OCI-LY7 (cell line): ENCODE results near the gene ANKLE2. TPM values are rescaled to one million over a fixed set of nuclear protein-coding genes. Genes with fewer than 3 reads are reported as not detected.

ENCODE experiments used
- BruUV-seq: library from RNA; stranded (reverse); fragments of 400-500 nt; replicated peaks from 2 replicates; lab custom pipeline; 2021; lab: Mats Ljungman, UMichigan
- CTCF ChIA-PET: fragments of 300-600 bp; sonication (Branson Sonifier 250); formaldehyde crosslinking; loops from one replicate; lab custom pipeline; 2022; ENCODE audit warnings: antibody characterized with exemption; ENCODE audit not compliant: unreplicated experiment; lab: Charles Lee
- POLR2A ChIA-PET: fragments of 300-600 bp; sonication (Branson Sonifier 250); formaldehyde crosslinking; loops from one replicate; lab custom pipeline; 2022; ENCODE audit warnings: antibody characterized with exemption; lab: Charles Lee
- DNase-seq: peaks from one replicate; pipeline ENCODE4 v3.0.0-alpha.2; 2015; ENCODE audit warnings: low spot score
- H2AFZ ChIP-seq: fragments of 200-600 bp; sonication (generic), shearing (Covaris generic); 2 replicates; pipeline ENCODE4 v1.6.1; 2014; ENCODE audit warnings: mild to moderate bottlenecking, antibody characterized with exemption, low read length, moderate library complexity
- H3K27ac ChIP-seq: fragments of 200-600 bp; sonication (generic); 2 replicates; pipeline ENCODE4 v1.5.1; 2014; ENCODE audit warnings: mixed run types, low read depth, mild to moderate bottlenecking, moderate library complexity, low read length, inconsistent platforms; ENCODE audit not compliant: poor library complexity, severe bottlenecking
- H3K36me3 ChIP-seq: fragments of 200-600 bp; sonication (generic); 2 replicates; pipeline ENCODE4 v1.6.1; 2014; ENCODE audit warnings: mild to moderate bottlenecking, antibody characterized with exemption, low read length, moderate library complexity, mixed read lengths; ENCODE audit not compliant: insufficient read depth
- H3K4me1 ChIP-seq: fragments of 200-600 bp; sonication (generic); 2 replicates; pipeline ENCODE4 v1.5.1; 2014; ENCODE audit warnings: mild to moderate bottlenecking, low read length; ENCODE audit not compliant: insufficient read depth, poor library complexity, severe bottlenecking
- H3K4me2 ChIP-seq: fragments of 200-600 bp; sonication (generic); 2 replicates; pipeline ENCODE4 v1.6.1; 2014; ENCODE audit warnings: mild to moderate bottlenecking, low read length
- H3K4me3 ChIP-seq: fragments of 200-600 bp; sonication (generic); 2 replicates; pipeline ENCODE4 v1.5.1; 2014; ENCODE audit warnings: mild to moderate bottlenecking, low read depth, low read length; ENCODE audit not compliant: poor library complexity, severe bottlenecking
- H3K79me2 ChIP-seq: fragments of 200-600 bp; sonication (generic); 2 replicates; pipeline ENCODE4 v1.6.1; 2016; ENCODE audit warnings: low read depth, mild to moderate bottlenecking, low read length, moderate library complexity, mixed read lengths; ENCODE audit not compliant: insufficient read depth
- H3K9me2 ChIP-seq: fragments of 200-600 bp; sonication (generic); 2 replicates; pipeline ENCODE4 v1.6.1; 2016; ENCODE audit warnings: mild to moderate bottlenecking, low read length, mixed read lengths; ENCODE audit not compliant: insufficient read depth
- H3K9me3 ChIP-seq: fragments of 200-600 bp; sonication (generic); 2 replicates; pipeline ENCODE4 v1.6.1; 2014; ENCODE audit warnings: mild to moderate bottlenecking, mixed run types, low read length, mixed read lengths
- H4K20me1 ChIP-seq: fragments of 200-600 bp; sonication (generic); 2 replicates; pipeline ENCODE4 v1.6.1; 2014; ENCODE audit warnings: mild to moderate bottlenecking, antibody characterized with exemption, low read length, moderate library complexity, mixed read lengths; ENCODE audit not compliant: insufficient read depth
- CTCF ChIP-seq: fragments of 200-600 bp; sonication (generic); conservative IDR thresholded peaks from 2 replicates; pipeline ENCODE4 v1.5.1; 2014; ENCODE audit warnings: mild to moderate bottlenecking, antibody characterized with exemption, low read length, moderate library complexity, mixed read lengths
- EZH2phosphoT487 ChIP-seq: fragments of 200-600 bp; sonication (generic); IDR thresholded peaks from 2 replicates; pipeline ENCODE4 v1.6.1; 2018; ENCODE audit warnings: low read depth, borderline replicate concordance, mild to moderate bottlenecking, mixed run types, antibody characterized with exemption, low read length, moderate library complexity, mixed read lengths
- intact Hi-C: fragments of 100-400 bp; cut with micrococcal nuclease; formaldehyde crosslinking; loops from one replicate; pipeline ENCODE4 v1.10.0; 2022; ENCODE audit not compliant: unreplicated experiment
- total RNA-seq, 2 experiments: library from RNA; depleted of rRNA in 1 of 2; stranded (reverse); fragments of >200 nt in 1 of 2; shearing (Covaris generic) in 1 of 2; gene quantifications; 2 replicates each; pipeline ENCODE4 v1.2.3, GENCODE V29; 2014 to 2022

ANKLE2 gene
- total RNA-seq, 2 experiments from 2014 or later, result 88.0 to 121 TPM

- peak overlapping the region; percentile 100 for H3K4me3 ChIP-seq
- H3K79me2 ChIP-seq, result peaks cover 53% of the 10 kb centered on the region
- peak; percentile 49 for DNase-seq
- ChIA-PET POLR2A (no interaction called here), CTCF (no interaction called here)
- peaks cover 9% of the 10 kb centered on the region; the same call in 1 of the 2 replicates for H4K20me1 ChIP-seq
- intact Hi-C loops, result loop anchor here (2.0 kb wide), 2 partner anchors 24 to 60 kb away; partner anchors contain the start of genes POLE and PXMP2
- TF ChIP-seq CTCF (no peak), EZH2phosphoT487 (no peak)
- H3K4me2 ChIP-seq, result peak overlapping the region; percentile 98
- no TSS peak for BruUV-seq
- H3K9me3 ChIP-seq, result no peaks in the 10 kb centered on the region
- H2AFZ ChIP-seq, result no peak overlapping the region
- peaks cover 46% of the 10 kb centered on the region for H3K36me3 ChIP-seq
- no peaks in the 10 kb centered on the region for H3K9me2 ChIP-seq
- H3K27ac ChIP-seq, result peak overlapping the region; percentile 62
- peaks cover 11% of the 10 kb centered on the region for H3K4me1 ChIP-seq
Measured at GRCh38 chr12:132711080-132711843, 50.4 kb downstream of the ANKLE2 start.

GRCh38 chr12:132710405-132711079, 51.1 kb downstream of the ANKLE2 start, which contains the start of gene PGAM5:
Gene PGAM5 (plus strand): TSS chr12:132710842. CDS start chr12:132710877, 35 bp downstream.
- Histone ChIP-seq H3K9me3 (no peaks in the 10 kb centered on the region), H3K27ac (peak within 1 kb of the TSS; percentile 73), H3K4me3 (peak within 1 kb of the TSS; percentile 100), H3K79me2 (peaks cover 53% of the 10 kb centered on the region), H3K36me3 (peaks cover 44% of the 10 kb centered on the region), H2AFZ (peak within 1 kb of the TSS; percentile 59), H3K4me2 (peak within 1 kb of the TSS; percentile 98), H3K4me1 (peaks cover 11% of the 10 kb centered on the region), H3K9me2 (no peaks in the 10 kb centered on the region), H4K20me1 (peaks cover 9% of the 10 kb centered on the region; the same call in 1 of the 2 replicates)
- TF ChIP-seq CTCF (no peak), EZH2phosphoT487 (no peak)
- peak; percentile 94 for DNase-seq
- CTCF ChIA-PET, result no interaction called here
- POLR2A ChIA-PET, result interaction anchor here (0.6 to 1.5 kb wide), 4 partner anchors 9 to 112 kb away, joined by 3 to 5 read pairs (median 4); no protein-coding TSS in a partner anchor
- intact Hi-C loops, result loop anchor here (2.0 kb wide), 2 partner anchors 24 to 60 kb away; partner anchors contain the start of genes POLE and PXMP2
- BruUV-seq, result no TSS peak
